GM12865 (cell line): ENCODE data around the gene PITRM1.

Source experiments
- DNase-seq: peaks from one replicate; pipeline ENCODE4 v3.0.0; 2010; ENCODE audit warnings: low read depth
- H3K4me3 ChIP-seq: 2 replicates; pipeline ENCODE4 v1.5.1; 2011; ENCODE audit warnings: mild to moderate bottlenecking, low read depth, low read length, control low read depth
- CTCF ChIP-seq: IDR thresholded peaks from 2 replicates; pipeline ENCODE4 v1.5.1; 2011; ENCODE audit warnings: low read length, control low read depth, low read depth, inconsistent platforms; ENCODE audit not compliant: insufficient read depth; ENCODE audit errors: missing control alignments

The PITRM1 gene

GRCh38 chr10:3141351-3142005 is 31.1 kb downstream of the PITRM1 start:
- H3K4me3 ChIP-seq = no peak overlapping the region
- DNase-seq = no peak
- no peak for TF ChIP-seq CTCF

- no peak for DNase-seq
- no peak overlapping the region for H3K4me3 ChIP-seq
- TF ChIP-seq CTCF = no peak
Measured at GRCh38 chr10:3140280-3140679, 32.3 kb downstream of the PITRM1 start.

GRCh38 chr10:3139216-3139910 is 33.2 kb downstream of the PITRM1 start:
- H3K4me3 ChIP-seq = no peak overlapping the region
- TF ChIP-seq CTCF = no peak
- no peak for DNase-seq

GRCh38 chr10:3137958-3138726 is 34.4 kb downstream of the PITRM1 start:
- DNase-seq = no peak
- no peak overlapping the region for H3K4me3 ChIP-seq
- no peak for TF ChIP-seq CTCF

- DNase-seq = no peak
- H3K4me3 ChIP-seq = no peak overlapping the region
- TF ChIP-seq CTCF = no peak
Measured at GRCh38 chr10:3136763-3137611, 35.6 kb downstream of the PITRM1 start.

- no peak overlapping the region for H3K4me3 ChIP-seq
- TF ChIP-seq CTCF = no peak
- DNase-seq = no peak
Measured at GRCh38 chr10:3136336-3136735, 36.2 kb downstream of the PITRM1 start.
